Neural progenitor cell (in vitro differentiated cells): Measurements from ENCODE around the gene KIF12. TPM values are rescaled to one million over a fixed set of nuclear protein-coding genes. Genes with fewer than 3 reads are reported as not detected.

Experiments
- DNase-seq: peaks from one replicate; pipeline ENCODE4 v3.0.0-alpha.2; 2016; ENCODE audit warnings: low spot score
- H2AFZ ChIP-seq: fragments of 200-600 bp; sonication (generic); replicated peaks from 2 replicates; pipeline ENCODE4 v1.6.1; 2016; ENCODE audit warnings: antibody characterized with exemption
- H3F3A ChIP-seq: fragments of 200-600 bp; sonication (generic); 2 replicates; pipeline ENCODE4 v1.6.1; 2016; ENCODE audit warnings: antibody characterized with exemption, low read depth
- H3K27ac ChIP-seq: fragments of 200-600 bp; sonication (generic); 2 replicates; pipeline ENCODE4 v1.5.1; 2016; ENCODE audit warnings: mild to moderate bottlenecking
- H3K27me3 ChIP-seq: fragments of 200-600 bp; sonication (generic); 2 replicates; pipeline ENCODE4 v1.6.1; 2016; ENCODE audit warnings: mild to moderate bottlenecking, moderate library complexity
- H3K36me3 ChIP-seq: fragments of 200-600 bp; sonication (generic); 2 replicates; pipeline ENCODE4 v1.5.1; 2016
- H3K4me1 ChIP-seq: fragments of 200-600 bp; sonication (generic); 2 replicates; pipeline ENCODE4 v1.6.1; 2016; ENCODE audit warnings: mixed run types
- H3K4me2 ChIP-seq: fragments of 200-600 bp; sonication (generic); 2 replicates; pipeline ENCODE4 v1.6.1; 2016
- H3K4me3 ChIP-seq: fragments of 200-600 bp; sonication (generic); 2 replicates; pipeline ENCODE4 v1.5.1; 2016
- H3K79me2 ChIP-seq: fragments of 200-600 bp; sonication (generic); 2 replicates; pipeline ENCODE4 v1.6.1; 2016; ENCODE audit warnings: low read depth
- H3K9ac ChIP-seq: fragments of 200-600 bp; sonication (generic); 2 replicates; pipeline ENCODE4 v1.6.1; 2016
- H3K9me3 ChIP-seq: fragments of 200-600 bp; sonication (generic); 2 replicates; pipeline ENCODE4 v1.5.1; 2016; ENCODE audit warnings: low read depth
- H4K20me1 ChIP-seq: fragments of 200-600 bp; sonication (generic); 2 replicates; pipeline ENCODE4 v1.6.1; 2016; ENCODE audit warnings: low read depth
- H3K27ac Mint-ChIP-seq: 3 replicates; pipeline ENCODE4 v1.8.0; 2021; ENCODE audit warnings: mixed read lengths
- H3K27me3 Mint-ChIP-seq: 2 replicates; pipeline ENCODE4 v1.8.0; 2022; ENCODE audit warnings: low read depth, mild to moderate bottlenecking, inconsistent platforms, moderate library complexity, mixed read lengths; ENCODE audit not compliant: insufficient read depth
- H3K36me3 Mint-ChIP-seq: 3 replicates; pipeline ENCODE4 v1.8.0; 2021; ENCODE audit warnings: mixed read lengths
- H3K4me1 Mint-ChIP-seq: 3 replicates; pipeline ENCODE4 v1.8.0; 2021; ENCODE audit warnings: mixed read lengths
- H3K4me3 Mint-ChIP-seq: 3 replicates; pipeline ENCODE4 v1.8.0; 2021; ENCODE audit warnings: mild to moderate bottlenecking, moderate library complexity, mixed read lengths
- H3K9me3 Mint-ChIP-seq: 3 replicates; pipeline ENCODE4 v1.8.0; 2020; ENCODE audit warnings: mixed read lengths
- EZH2 ChIP-seq: fragments of 200-600 bp; sonication (generic); IDR thresholded peaks from 2 replicates; pipeline ENCODE4 v1.6.1; 2017; ENCODE audit warnings: antibody characterized with exemption, mild to moderate bottlenecking, moderate library complexity
- EZH2phosphoT487 ChIP-seq: fragments of 200-600 bp; sonication (generic); IDR thresholded peaks from 2 replicates; pipeline ENCODE4 v1.6.1; 2017; ENCODE audit warnings: antibody characterized with exemption
- total RNA-seq: library from RNA; depleted of rRNA; stranded (reverse); fragments of >200 nt; gene quantifications from 2 replicates; pipeline ENCODE4 v1.2.3, GENCODE V29; 2015; ENCODE audit warnings: low replicate concordance
- TF ChIP-seq, protein P1 (sequence below): fragments of 200-600 bp; sonication (generic); IDR thresholded peaks from 2 replicates; pipeline ENCODE4 v1.5.1; 2017; ENCODE audit warnings: antibody characterized with exemption, mild to moderate bottlenecking

KIF12 gene
- total RNA-seq, 1 donor from 2014 or later = 0.56 TPM

DNA sequence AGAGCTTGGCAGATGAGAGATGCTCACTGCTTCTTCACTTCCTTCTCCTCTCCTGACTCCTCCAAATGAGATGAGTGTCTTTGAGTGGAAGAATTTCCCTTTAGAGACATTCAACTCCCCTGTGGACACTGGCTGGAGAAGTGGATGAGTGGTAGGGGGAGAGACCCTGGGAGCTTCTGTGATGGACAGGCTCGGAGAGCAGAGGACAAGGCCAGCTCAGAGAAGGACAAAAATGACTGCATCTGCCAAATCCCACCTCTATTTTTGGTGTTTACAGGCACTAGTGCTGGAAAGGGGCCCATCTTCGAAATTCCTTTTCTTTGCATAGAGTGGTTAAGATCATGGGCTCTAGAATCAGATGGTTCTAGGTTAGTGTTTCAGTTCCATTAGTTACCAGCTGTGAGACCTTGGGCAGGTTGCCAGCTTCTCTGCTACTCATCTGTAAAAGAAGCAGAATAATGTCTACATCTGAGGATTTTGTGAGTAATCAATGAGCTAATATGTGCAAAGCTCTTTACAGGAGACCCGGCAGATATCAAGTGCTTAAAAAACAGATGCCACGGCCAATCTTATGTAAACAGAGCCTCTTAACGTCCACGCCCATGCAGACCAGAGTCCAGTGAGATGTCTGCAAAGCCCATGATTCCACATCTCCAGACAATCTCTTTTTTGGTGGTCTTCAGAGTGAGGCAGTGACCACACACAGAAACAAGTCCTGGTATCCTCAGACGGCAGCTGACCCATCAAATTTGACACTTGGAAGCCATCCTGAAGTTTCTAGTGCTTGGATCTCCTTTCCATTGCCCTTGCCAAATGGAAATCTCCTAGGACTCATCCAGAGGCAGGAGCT is 42.7 kb upstream of the KIF12 start:
- Histone ChIP-seq H4K20me1 (no peaks in the 10 kb centered on the region), H3K36me3 (no peaks in the 10 kb centered on the region), H3K27ac (no peak overlapping the region), H3K4me2 (no peak overlapping the region), H3K9ac (no peak overlapping the region), H3K4me1 (no peaks in the 10 kb centered on the region), H3K9me3 (no peaks in the 10 kb centered on the region), H3K79me2 (no peaks in the 10 kb centered on the region), H3F3A (no peaks in the 10 kb centered on the region), H3K4me3 (no peak overlapping the region), H3K27me3 (no peaks in the 10 kb centered on the region), H2AFZ (no peak overlapping the region)
- Mint-ChIP-seq H3K27me3 (peaks cover 9% of the 10 kb centered on the region), H3K4me1 (no peaks in the 10 kb centered on the region), H3K4me3 (no peak overlapping the region), H3K27ac (no peak overlapping the region), H3K36me3 (no peaks in the 10 kb centered on the region), H3K9me3 (peaks cover 4% of the 10 kb centered on the region)
- no peak for DNase-seq
- TF ChIP-seq EZH2 = no peak
- no peak for TF ChIP-seq EZH2phosphoT487

DNA sequence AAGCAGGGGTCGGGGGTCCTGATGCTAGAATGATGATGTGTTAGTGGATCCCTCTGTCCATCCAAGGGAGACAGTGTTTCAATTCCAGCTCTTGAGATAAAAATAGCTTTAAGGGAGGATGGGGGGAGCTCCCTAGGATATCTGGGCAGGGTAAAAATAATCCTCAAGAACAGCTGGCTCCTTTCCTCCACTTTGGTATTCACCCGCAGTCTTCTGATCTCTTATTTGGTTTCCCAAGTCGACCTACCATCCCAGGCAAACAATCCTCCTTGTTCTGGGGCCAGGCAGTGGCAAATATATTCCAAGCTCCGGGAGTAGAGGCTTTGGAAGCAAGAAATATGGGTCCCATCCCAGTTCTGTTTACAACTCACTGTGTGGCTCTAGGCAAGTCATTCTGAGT is 41.8 kb upstream of the KIF12 start:
- no peaks in the 10 kb centered on the region for H3K79me2 ChIP-seq
- Mint-ChIP-seq H3K9me3 (peaks cover 4% of the 10 kb centered on the region), H3K4me1 (no peaks in the 10 kb centered on the region), H3K27ac (no peak overlapping the region), H3K4me3 (no peak overlapping the region), H3K36me3 (no peaks in the 10 kb centered on the region), H3K27me3 (peaks cover 6% of the 10 kb centered on the region)
- no peak overlapping the region for H3K27ac ChIP-seq
- no peaks in the 10 kb centered on the region for H3K4me1 ChIP-seq
- H3F3A ChIP-seq = no peaks in the 10 kb centered on the region
- no peaks in the 10 kb centered on the region for H3K27me3 ChIP-seq
- no peak for DNase-seq
- H3K36me3 ChIP-seq = no peaks in the 10 kb centered on the region
- H3K9ac ChIP-seq = no peak overlapping the region
- no peak overlapping the region for H2AFZ ChIP-seq
- TF ChIP-seq EZH2phosphoT487 (no peak), EZH2 (no peak)
- TF ChIP-seq, protein P1, sequence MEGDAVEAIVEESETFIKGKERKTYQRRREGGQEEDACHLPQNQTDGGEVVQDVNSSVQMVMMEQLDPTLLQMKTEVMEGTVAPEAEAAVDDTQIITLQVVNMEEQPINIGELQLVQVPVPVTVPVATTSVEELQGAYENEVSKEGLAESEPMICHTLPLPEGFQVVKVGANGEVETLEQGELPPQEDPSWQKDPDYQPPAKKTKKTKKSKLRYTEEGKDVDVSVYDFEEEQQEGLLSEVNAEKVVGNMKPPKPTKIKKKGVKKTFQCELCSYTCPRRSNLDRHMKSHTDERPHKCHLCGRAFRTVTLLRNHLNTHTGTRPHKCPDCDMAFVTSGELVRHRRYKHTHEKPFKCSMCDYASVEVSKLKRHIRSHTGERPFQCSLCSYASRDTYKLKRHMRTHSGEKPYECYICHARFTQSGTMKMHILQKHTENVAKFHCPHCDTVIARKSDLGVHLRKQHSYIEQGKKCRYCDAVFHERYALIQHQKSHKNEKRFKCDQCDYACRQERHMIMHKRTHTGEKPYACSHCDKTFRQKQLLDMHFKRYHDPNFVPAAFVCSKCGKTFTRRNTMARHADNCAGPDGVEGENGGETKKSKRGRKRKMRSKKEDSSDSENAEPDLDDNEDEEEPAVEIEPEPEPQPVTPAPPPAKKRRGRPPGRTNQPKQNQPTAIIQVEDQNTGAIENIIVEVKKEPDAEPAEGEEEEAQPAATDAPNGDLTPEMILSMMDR = no peak
- H3K4me3 ChIP-seq = no peak overlapping the region
- H4K20me1 ChIP-seq = no peaks in the 10 kb centered on the region
- no peak overlapping the region for H3K4me2 ChIP-seq
- no peaks in the 10 kb centered on the region for H3K9me3 ChIP-seq

DNA sequence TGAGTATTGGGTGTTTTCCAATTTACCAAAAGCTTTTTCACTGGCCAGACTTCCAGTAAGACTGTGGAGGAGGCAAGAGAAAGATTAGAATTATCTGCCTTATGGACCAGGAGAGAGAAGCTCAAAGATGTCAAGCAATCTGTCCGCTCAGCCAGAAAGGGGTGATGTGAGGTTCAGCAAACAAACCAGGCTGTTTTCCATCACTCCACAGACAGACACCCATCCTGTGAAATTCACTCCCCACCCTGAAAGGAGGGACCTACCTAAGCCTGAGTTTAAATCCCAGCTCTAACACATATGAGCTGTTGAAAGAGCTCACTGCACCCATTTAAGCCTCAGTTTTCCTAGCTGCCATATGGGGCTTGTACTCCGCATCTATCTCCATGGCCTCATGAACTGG is 41.3 kb upstream of the KIF12 start:
- Mint-ChIP-seq H3K9me3 (peaks cover 4% of the 10 kb centered on the region), H3K36me3 (no peaks in the 10 kb centered on the region), H3K27me3 (peaks cover 6% of the 10 kb centered on the region), H3K4me3 (no peak overlapping the region), H3K4me1 (no peaks in the 10 kb centered on the region), H3K27ac (no peak overlapping the region)
- TF ChIP-seq, protein P1 = no peak
- TF ChIP-seq EZH2 = no peak
- no peaks in the 10 kb centered on the region for H3K4me1 ChIP-seq
- no peaks in the 10 kb centered on the region for H4K20me1 ChIP-seq
- H2AFZ ChIP-seq = no peak overlapping the region
- no peaks in the 10 kb centered on the region for H3K36me3 ChIP-seq
- H3F3A ChIP-seq = no peaks in the 10 kb centered on the region
- no peak overlapping the region for H3K9ac ChIP-seq
- DNase-seq = no peak
- no peak overlapping the region for H3K27ac ChIP-seq
- no peaks in the 10 kb centered on the region for H3K79me2 ChIP-seq
- H3K4me2 ChIP-seq = no peak overlapping the region
- H3K27me3 ChIP-seq = no peaks in the 10 kb centered on the region
- H3K9me3 ChIP-seq = no peaks in the 10 kb centered on the region
- no peak overlapping the region for H3K4me3 ChIP-seq

DNA sequence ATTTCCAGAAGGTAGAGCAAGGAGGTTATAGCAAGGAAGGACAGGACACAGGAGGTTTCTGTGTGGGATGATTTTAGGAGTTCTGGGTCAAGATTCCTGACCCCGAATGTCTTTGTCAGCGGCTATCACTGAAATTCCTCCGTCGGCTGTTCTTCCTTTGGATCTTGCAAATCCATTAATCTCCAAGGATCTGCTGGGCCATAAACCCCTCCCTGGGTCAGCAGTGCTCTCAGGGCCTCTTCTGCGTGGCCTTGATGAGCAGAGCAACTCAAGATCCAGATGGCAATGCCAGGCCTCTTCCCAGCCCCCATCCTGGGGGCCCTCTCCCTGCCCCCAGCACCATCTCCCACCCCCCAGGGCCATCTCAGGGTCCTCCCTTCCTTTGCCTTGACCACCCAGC is 40.0 kb upstream of the KIF12 start:
- peaks cover 4% of the 10 kb centered on the region for H3K9me3 Mint-ChIP-seq
- DNase-seq = no peak
- no peak overlapping the region for H3K4me3 Mint-ChIP-seq
- Histone ChIP-seq H3F3A (no peaks in the 10 kb centered on the region), H3K4me2 (no peak overlapping the region), H3K27me3 (no peaks in the 10 kb centered on the region), H4K20me1 (no peaks in the 10 kb centered on the region), H3K36me3 (no peaks in the 10 kb centered on the region), H3K4me1 (no peaks in the 10 kb centered on the region), H3K79me2 (no peaks in the 10 kb centered on the region), H3K9ac (no peak overlapping the region), H3K27ac (no peak overlapping the region), H3K4me3 (no peak overlapping the region), H2AFZ (no peak overlapping the region), H3K9me3 (no peaks in the 10 kb centered on the region)
- TF ChIP-seq EZH2phosphoT487 (no peak), EZH2 (no peak)
- TF ChIP-seq, protein P1 = no peak
- H3K27me3 Mint-ChIP-seq = peaks cover 9% of the 10 kb centered on the region
- H3K4me1 Mint-ChIP-seq = no peaks in the 10 kb centered on the region
- no peaks in the 10 kb centered on the region for H3K36me3 Mint-ChIP-seq
- no peak overlapping the region for H3K27ac Mint-ChIP-seq
